K562 (cell line): Measurements from ENCODE around the gene SPATA31D3. TPM values are rescaled to one million over a fixed set of nuclear protein-coding genes. Genes with fewer than 3 reads are reported as not detected.

Experiments used
- ATAC-seq: fragments of 200-7000 bp; cut with Tn5 transposase; 3 replicates; pipeline ENCODE4 v1.9.1; 2020; ENCODE audit warnings: moderate library complexity
- BruUV-seq: library from RNA; stranded (reverse); fragments of 400-500 nt; replicated peaks from 2 replicates; lab custom pipeline; 2021; lab: Mats Ljungman, UMichigan
- CTCF ChIA-PET: fragments of 300-600 bp; formaldehyde crosslinking; extraction: SDS; loops from one replicate; lab custom pipeline; 2021; ENCODE audit warnings: low intra/inter-chr PET ratio; lab: Yijun Ruan, JAX
- POLR2A ChIA-PET: fragments of 300-600, 350-650 bp; sonication (Branson Sonifier 250); formaldehyde crosslinking; extraction: SDS; loops from one replicate; lab custom pipeline; 2021; ENCODE audit warnings: antibody characterized with exemption, inconsistent platforms; lab: Yijun Ruan, JAX
- DNase-seq, 4 experiments: peaks; one replicate each; pipeline versions ENCODE4 v3.0.0 to v3.0.0-alpha.2; 2011 to 2018; ENCODE audit warnings: low spot score in 3 of 4, mixed read lengths in 3 of 4; ENCODE audit errors: extremely low read depth in 1 of 4
- FAIRE-seq: peaks from 2 replicates; lab custom pipeline; 2011; peaks lifted over from hg19 to GRCh38; lab: Jason Lieb, UNC
- H2AFZ ChIP-seq: 2 replicates; pipeline ENCODE4 v1.6.0; 2011; ENCODE audit warnings: low read depth, low read length, control low read depth, inconsistent platforms
- H3K27ac ChIP-seq: fragments of 200-600 bp; 3 replicates; pipeline ENCODE4 v1.8.0; 2011; ENCODE audit warnings: low read depth, mild to moderate bottlenecking, control low read depth, inconsistent platforms, low read length, moderate library complexity, mixed read lengths; ENCODE audit errors: extremely low read depth
- H3K27me3 ChIP-seq, 2 experiments: fragments of 300-600 bp in 1 of 2; 2 replicates in 1 of 2; 3 replicates in 1 of 2; pipeline versions ENCODE4 v1.6.0 to v1.8.0; 2011; ENCODE audit warnings: inconsistent platforms in 2 of 2, low read length in 2 of 2, mild to moderate bottlenecking in 1 of 2, mixed read lengths in 1 of 2, moderate library complexity in 1 of 2; ENCODE audit not compliant: control insufficient read depth in 2 of 2, insufficient read depth in 2 of 2
- H3K36me3 ChIP-seq: fragments of 300-600 bp; 3 replicates; pipeline ENCODE4 v1.8.0; 2011; ENCODE audit warnings: mild to moderate bottlenecking, low read length, inconsistent platforms; ENCODE audit not compliant: control insufficient read depth, insufficient read depth
- H3K4me1 ChIP-seq, 2 experiments: fragments of 200-600 bp in 1 of 2; replicated peaks in 1 of 2; 2 replicates in 1 of 2; 3 replicates in 1 of 2; pipeline versions ENCODE4 v1.5.1 to v1.8.0; 2011; ENCODE audit warnings: inconsistent platforms in 2 of 2, low read length in 2 of 2, mild to moderate bottlenecking in 1 of 2, mixed read lengths in 1 of 2, moderate library complexity in 1 of 2; ENCODE audit not compliant: control insufficient read depth in 2 of 2, insufficient read depth in 2 of 2
- H3K4me2 ChIP-seq: 2 replicates; pipeline ENCODE4 v1.6.1; 2011; ENCODE audit warnings: low read length, control low read depth, inconsistent platforms, mixed read lengths; ENCODE audit not compliant: insufficient read depth
- H3K4me3 ChIP-seq: fragments of 200-600 bp; sonication (generic), shearing (Covaris generic); 2 replicates; pipeline ENCODE4 v1.5.1; 2016; ENCODE audit warnings: control low read depth, inconsistent platforms
- H3K79me2 ChIP-seq: fragments of 200-600 bp; 3 replicates; pipeline ENCODE4 v1.8.0; 2011; ENCODE audit warnings: low read length, inconsistent platforms; ENCODE audit not compliant: control insufficient read depth, insufficient read depth
- H3K9ac ChIP-seq, 2 experiments: 2 replicates each; pipeline versions ENCODE4 v1.6.0 to v1.6.1; 2011; ENCODE audit warnings: low read depth in 2 of 2, low read length in 2 of 2, control low read depth in 1 of 2, inconsistent platforms in 1 of 2, mild to moderate bottlenecking in 1 of 2, mixed read lengths in 1 of 2; ENCODE audit not compliant: insufficient read depth in 1 of 2
- H3K9me1 ChIP-seq: one replicate; pipeline ENCODE4 v1.6.0; 2011; ENCODE audit warnings: inconsistent platforms, mild to moderate bottlenecking, low read length, moderate library complexity; ENCODE audit not compliant: control insufficient read depth, insufficient read depth
- H3K9me3 ChIP-seq: replicated peaks from 2 replicates; pipeline ENCODE4 v1.5.1; 2011; ENCODE audit warnings: low read depth, low read length, inconsistent platforms; ENCODE audit not compliant: control insufficient read depth, insufficient read depth
- H4K20me1 ChIP-seq: replicated peaks from 2 replicates; pipeline ENCODE4 v1.6.1; 2011; ENCODE audit warnings: low read length, inconsistent platforms, mixed read lengths; ENCODE audit not compliant: control insufficient read depth, insufficient read depth
- CC2D1A ChIP-seq: fragments of 450-650 bp; IDR thresholded peaks from 2 replicates; pipeline ENCODE4 v1.6.1; 2017; ENCODE audit warnings: mild to moderate bottlenecking
- FOXK2 ChIP-seq, 2 experiments: fragments of 450-650 bp; IDR thresholded peaks in 1 of 2; conservative IDR thresholded peaks in 1 of 2; 2 replicates each; pipeline ENCODE4 v1.6.1; 2016; ENCODE audit warnings: low read depth in 2 of 2, mild to moderate bottlenecking in 1 of 2
- HOMEZ ChIP-seq: fragments of 250-450 bp; sonication (Bioruptor Pico); IDR thresholded peaks from 2 replicates; pipeline ENCODE4 v1.4.0; 2020; ENCODE audit warnings: mild to moderate bottlenecking, moderate library complexity
- KAT7 ChIP-seq: sonication (generic); formaldehyde crosslinking; IDR thresholded peaks from 2 replicates; pipeline ENCODE4 v1.8.0; 2022; ENCODE audit warnings: missing genetic modification reagents, mild to moderate bottlenecking, borderline replicate concordance
- KAT8 ChIP-seq: fragments of 450-650 bp; IDR thresholded peaks from 2 replicates; pipeline ENCODE4 v1.6.1; 2016; ENCODE audit warnings: low read depth, mild to moderate bottlenecking
- MBD2 ChIP-seq: sonication (generic); IDR thresholded peaks from 2 replicates; pipeline ENCODE4 v1.6.1; 2016; ENCODE audit warnings: low read depth, borderline replicate concordance
- MYNN ChIP-seq, 2 experiments: sonication (generic); formaldehyde crosslinking in 1 of 2; IDR thresholded peaks; 2 replicates each; pipeline versions ENCODE4 v1.5.0 to v1.6.1; 2016 to 2020; ENCODE audit warnings: antibody characterized with exemption in 1 of 2, missing genetic modification reagents in 1 of 2
- NCOA6 ChIP-seq: fragments of 450-650 bp; IDR thresholded peaks from 2 replicates; pipeline ENCODE4 v1.6.1; 2017; ENCODE audit warnings: mild to moderate bottlenecking
- NR4A1 ChIP-seq, 2 experiments: fragments of 250-450 bp in 1 of 2; fragments of 450-650 bp in 1 of 2; sonication (Bioruptor Pico) in 1 of 2; IDR thresholded peaks; 2 replicates each; pipeline versions ENCODE4 v1.4.0 to v1.6.1; 2016 to 2020; ENCODE audit warnings: mild to moderate bottlenecking in 2 of 2, missing compliant biosample characterization in 1 of 2, missing genetic modification characterization in 1 of 2, moderate library complexity in 1 of 2
- RUNX1 ChIP-seq: sonication (generic); IDR thresholded peaks from 2 replicates; pipeline ENCODE4 v1.6.1; 2016; ENCODE audit warnings: antibody characterized with exemption, low read depth
- SIRT6 ChIP-seq: IDR thresholded peaks from one replicate; pipeline ENCODE4 v1.6.1; 2012; ENCODE audit warnings: low read depth, mild to moderate bottlenecking, control low read depth, inconsistent platforms, low read length, moderate library complexity
- SUPT5H ChIP-seq: fragments of 450-650 bp; IDR thresholded peaks from 2 replicates; pipeline ENCODE4 v1.6.1; 2016
- THAP12 ChIP-seq: fragments of 250-450 bp; sonication (Bioruptor Pico); IDR thresholded peaks from 2 replicates; pipeline ENCODE4 v1.9.0; 2021; ENCODE audit warnings: mild to moderate bottlenecking, inconsistent platforms
- U2AF1 ChIP-seq: fragments of 200-400 bp; formaldehyde crosslinking; optimal IDR thresholded peaks from 2 replicates; pipeline ENCODE3; 2017; ENCODE audit warnings: mild to moderate bottlenecking, low read depth, low read length, moderate library complexity
- ZNF263 ChIP-seq: sonication (generic); formaldehyde crosslinking; IDR thresholded peaks from 2 replicates; pipeline ENCODE4 v1.8.0; 2022; ENCODE audit warnings: mild to moderate bottlenecking, missing genetic modification reagents, borderline replicate concordance
- ZNF324 ChIP-seq: fragments of 250-450 bp; sonication (Bioruptor Pico); IDR thresholded peaks from 2 replicates; pipeline ENCODE4 v1.4.0; 2020; ENCODE audit warnings: mild to moderate bottlenecking
- ZNF589 ChIP-seq: fragments of 200-800 bp; sonication (Bioruptor generic); IDR thresholded peaks from 2 replicates; pipeline ENCODE4 v1.6.1; 2016; ENCODE audit warnings: low read depth, missing genetic modification characterization, missing compliant biosample characterization
- ZNF766 ChIP-seq: fragments of 200-800 bp; sonication (Bioruptor generic); conservative IDR thresholded peaks from 2 replicates; pipeline ENCODE4 v1.6.1; 2016; ENCODE audit warnings: missing genetic modification characterization, missing compliant biosample characterization
- whole genome bisulfite sequencing: fragments of 100-300 bp; shearing (Covaris generic); methylation state at CpG from one replicate; pipeline ENCODE4 v1.1.6; 2016; ENCODE audit warnings: low coverage, mixed read lengths; ENCODE audit not compliant: insufficient coverage; ENCODE audit errors: missing lambda C conversion rate; 5-methylcytosine and 5-hydroxymethylcytosine counted together
- in situ Hi-C: fragments of 300-500 bp; cut with MboI; formaldehyde crosslinking; loops from 4 replicates; pipeline ENCODE4 v1.15.0; 2018; ENCODE audit warnings: inconsistent platforms, mixed read lengths
- intact Hi-C: fragments of 100-400 bp; cut with micrococcal nuclease; formaldehyde crosslinking; loops from 2 replicates; pipeline ENCODE4 v1.14.2; 2022
- polyA plus RNA-seq, 8 experiments: library from polyadenylated mRNA; depleted of rRNA in 4 of 8; stranded (reverse) in 5 of 8; unstranded in 3 of 8; fragments of >200 nt; fragmentation: Nextera tagmentation in 2 of 8; fragmentation: Illumina TruSeq in 1 of 8; extraction: Ambion mirVana in 2 of 8; extraction: Trizol in 1 of 8; gene quantifications; 2 replicates each; pipeline versions ENCODE4 v1.2.1 to v1.2.3, GENCODE V29; 2011 to 2014; ENCODE audit warnings: inconsistent platforms in 1 of 8, missing spikeins in 1 of 8
- total RNA-seq, 7 experiments: library from RNA; depleted of rRNA in 6 of 7; stranded (reverse); fragments of >200 nt in 6 of 7; fragmentation: Illumina TruSeq in 2 of 7; extraction: Trizol in 2 of 7; gene quantifications; 2 replicates each; pipeline versions ENCODE4 v1.2.1 to v1.2.3, GENCODE V29; 2011 to 2021; ENCODE audit warnings: low replicate concordance in 1 of 7

Gene SPATA31D3
- total and polyA plus RNA-seq, 9 of the 15 experiments (the other 6 are each of a cell fraction or from before 2014, with no cell fraction given) = not detected

- H3K9ac ChIP-seq = no peak overlapping the region
- no TSS peak for BruUV-seq
- TF ChIP-seq THAP12 (CRISPR knock-in tag) (no peak), SIRT6 (no peak), U2AF1 (no peak), FOXK2 (conservative IDR thresholded peaks at IDR 0.05 in 1 of 2, IDR thresholded peaks at IDR 0.05 in 1 of 2; ENCODE audit: low read depth in 2 of 2) (no peak), NR4A1 (CRISPR knock-in tag; IDR thresholded peaks at IDR 0.05) (no peak), NR4A1 (tag; IDR thresholded peaks at IDR 0.05) (no peak), ZNF263 (CRISPR knock-in tag) (no peak), RUNX1 (no peak), CC2D1A (no peak), NCOA6 (no peak), ZNF766 (CRISPR knock-in tag) (no peak), ZNF324 (CRISPR knock-in tag) (no peak), MBD2 (no peak), KAT7 (CRISPR knock-in tag) (no peak), HOMEZ (CRISPR knock-in tag) (no peak), KAT8 (no peak), ZNF589 (CRISPR knock-in tag) (no peak), SUPT5H (no peak), MYNN (IDR thresholded peaks at IDR 0.05) (no peak), MYNN (CRISPR knock-in tag; IDR thresholded peaks at IDR 0.05) (no peak)
- WGBS = 0% methylated on average over 3 of the region's 3 CpGs
- intact Hi-C loops = no loop called here
- in situ Hi-C loops = no loop called here
- POLR2A ChIA-PET = no interaction called here
- no peaks in the 10 kb centered on the region for H3K36me3 ChIP-seq
- H4K20me1 ChIP-seq = no peaks in the 10 kb centered on the region
- ATAC-seq (no peak), FAIRE-seq (no peak), DNase-seq (no peak)
- H3K27me3 ChIP-seq = no peaks in the 10 kb centered on the region
- CTCF ChIA-PET = no interaction called here
- H2AFZ ChIP-seq = no peak overlapping the region
- H3K9me1 ChIP-seq = no peaks in the 10 kb centered on the region
- no peak overlapping the region for H3K27ac ChIP-seq
- no peaks in the 10 kb centered on the region for H3K4me1 ChIP-seq
- no peaks in the 10 kb centered on the region for H3K9me3 ChIP-seq
- no peak overlapping the region for H3K4me3 ChIP-seq
- H3K79me2 ChIP-seq = no peaks in the 10 kb centered on the region
- H3K4me2 ChIP-seq = no peak overlapping the region
Measured at GRCh38 chr9:81968026-81968425, 24.7 kb downstream of the SPATA31D3 start.
